GM21367 (cell line): ENCODE measurements around the gene LIMA1.
"Not testable (repeated sequence)": the region's sequence is repeated elsewhere in the genome, so short reads cannot be mapped to it uniquely, and the experiment has no call there.

Experiments
- ATAC-seq: cut with Tn5 transposase; IDR thresholded peaks from one replicate; pipeline ENCODE4 v1.9.1; 2021; ENCODE audit not compliant: unreplicated experiment

LIMA1 gene

DNA sequence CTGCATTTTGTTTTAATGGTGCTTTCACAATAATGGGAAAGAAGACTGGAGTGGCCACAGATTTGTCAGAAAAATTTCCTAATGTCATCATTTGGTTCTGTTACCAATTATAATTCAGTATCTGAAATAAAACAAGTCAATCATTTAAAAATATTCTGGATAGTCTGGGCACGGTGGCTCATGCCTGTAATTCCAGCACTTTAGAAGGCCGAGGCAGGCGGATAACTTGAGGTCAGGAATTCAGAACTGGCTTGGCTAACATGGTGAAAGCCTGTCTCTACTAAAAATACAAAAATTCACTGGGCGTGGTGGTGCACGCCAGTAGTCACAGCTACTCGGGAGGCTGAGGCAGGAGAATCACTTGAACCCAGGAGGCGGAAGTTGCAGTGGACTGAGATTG is 4.0 kb upstream of the LIMA1 start:
- ATAC-seq, result no peak

DNA sequence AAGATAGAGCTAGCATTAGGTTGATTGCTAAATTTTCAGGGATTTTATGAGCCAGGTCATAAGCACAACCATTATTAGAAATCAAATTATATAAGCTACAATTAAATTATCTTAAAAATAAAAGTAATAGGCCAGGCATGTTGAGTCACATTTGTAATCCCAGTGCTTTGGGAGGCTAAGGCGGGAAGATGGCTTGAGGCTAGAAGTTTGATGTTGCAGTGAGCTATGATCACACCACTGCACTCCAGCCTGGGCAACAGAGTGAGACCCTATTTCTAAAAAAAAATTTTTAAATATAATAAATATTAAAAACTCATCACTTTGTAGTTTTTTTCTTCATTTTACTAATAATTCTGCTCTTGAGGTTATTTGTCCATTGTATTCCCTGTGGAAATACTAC is 1.9 kb upstream of the LIMA1 start:
- ATAC-seq, result no peak

DNA sequence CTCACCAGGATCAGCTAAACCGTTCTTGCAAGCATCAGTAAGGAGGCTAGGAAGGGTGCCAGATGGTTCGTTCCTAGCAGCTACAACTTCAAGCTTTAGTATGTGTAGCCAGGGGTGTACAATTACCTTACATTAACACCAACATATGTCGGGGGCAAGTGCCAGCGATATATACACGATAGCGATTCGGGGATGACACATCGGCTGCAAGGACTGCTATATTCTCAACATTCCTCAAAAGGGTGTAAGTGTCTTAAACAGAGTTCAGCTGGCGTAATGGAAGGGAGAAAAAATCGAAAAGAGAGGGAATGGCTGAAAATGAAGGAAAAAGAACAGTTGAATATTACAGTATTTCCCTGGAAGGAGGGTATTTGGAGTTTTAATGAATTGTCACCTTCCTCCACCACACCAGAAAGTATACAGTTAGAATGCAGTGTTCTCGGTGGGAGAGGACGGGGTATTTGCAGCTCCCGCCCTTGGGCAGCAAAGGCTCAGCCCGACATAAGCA is 545 bp downstream of the LIMA1 start:
- no peak for ATAC-seq

DNA sequence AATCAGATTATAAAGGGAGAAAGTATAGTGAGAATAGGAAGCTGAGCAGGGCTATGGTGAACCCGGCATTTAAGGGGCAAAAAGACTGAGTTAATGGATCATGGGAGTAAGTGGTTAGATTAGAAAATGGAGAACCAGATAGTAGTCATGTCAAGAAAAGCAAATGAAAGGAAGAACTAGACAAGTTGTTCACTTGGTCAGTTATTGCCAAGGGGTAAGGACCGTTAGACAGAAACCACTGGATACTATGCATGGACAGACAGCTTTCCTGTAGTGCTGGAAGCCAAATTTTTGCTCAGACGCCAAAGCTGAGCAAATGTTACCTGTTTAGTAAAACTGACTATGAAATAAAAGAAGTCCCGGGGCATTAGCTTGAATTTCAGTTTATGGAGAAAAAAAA is 3.8 kb downstream of the LIMA1 start:
- no peak for ATAC-seq

DNA sequence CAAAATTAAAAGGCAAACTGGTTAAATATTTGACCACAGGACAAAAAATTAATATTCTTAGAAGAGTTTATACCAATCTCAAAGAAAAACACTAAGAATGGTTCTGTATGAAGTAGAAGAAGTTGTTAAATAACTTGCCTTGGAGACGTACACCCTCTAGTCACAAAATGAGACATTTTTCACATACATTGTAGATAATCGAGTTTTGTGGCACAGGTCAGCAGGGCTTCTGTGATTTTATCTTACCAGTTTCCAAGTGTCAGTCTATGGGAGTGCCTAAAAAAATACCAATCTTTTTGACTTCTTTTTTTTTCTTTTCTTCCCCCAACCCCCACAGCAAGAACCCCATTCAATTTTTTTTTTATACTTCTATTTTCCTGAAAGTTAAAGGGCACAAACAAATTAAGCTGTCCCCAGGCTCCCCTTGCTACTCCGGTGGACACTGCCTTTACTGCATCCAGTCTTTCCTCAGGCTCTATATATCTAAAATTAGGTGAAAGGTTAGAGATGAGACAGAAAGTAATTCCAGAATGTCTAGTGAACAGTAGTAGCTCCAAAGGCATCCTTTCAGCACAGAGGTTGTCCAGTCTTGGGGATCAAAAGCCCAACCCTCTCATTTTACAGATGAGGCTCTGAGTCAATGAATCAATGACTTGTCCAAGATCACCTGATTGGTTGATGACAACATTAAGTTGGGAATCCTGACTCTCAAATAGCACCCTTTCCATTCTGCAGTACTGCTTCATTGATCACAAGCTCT is 6.2 kb downstream of the LIMA1 start:
- no peak for ATAC-seq

DNA sequence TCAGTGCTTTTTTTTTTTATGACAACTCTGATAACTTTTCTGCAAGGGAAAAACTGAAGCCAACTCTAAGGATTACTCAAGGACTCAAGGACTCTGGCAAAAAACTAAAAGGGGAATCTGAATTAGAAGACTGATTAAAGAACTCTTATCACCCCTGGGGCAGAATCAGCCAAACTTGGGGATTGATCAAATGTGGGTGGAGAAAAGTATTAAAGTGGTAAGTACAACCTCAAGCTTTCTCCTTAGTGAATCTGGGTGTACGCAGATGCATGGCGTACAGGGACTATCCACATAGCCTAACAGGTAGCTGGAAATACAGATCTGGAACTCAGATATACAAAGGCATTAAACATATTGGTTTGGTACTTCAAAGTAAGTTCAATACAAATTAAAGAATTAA is 7.3 kb downstream of the LIMA1 start:
- no peak for ATAC-seq

DNA sequence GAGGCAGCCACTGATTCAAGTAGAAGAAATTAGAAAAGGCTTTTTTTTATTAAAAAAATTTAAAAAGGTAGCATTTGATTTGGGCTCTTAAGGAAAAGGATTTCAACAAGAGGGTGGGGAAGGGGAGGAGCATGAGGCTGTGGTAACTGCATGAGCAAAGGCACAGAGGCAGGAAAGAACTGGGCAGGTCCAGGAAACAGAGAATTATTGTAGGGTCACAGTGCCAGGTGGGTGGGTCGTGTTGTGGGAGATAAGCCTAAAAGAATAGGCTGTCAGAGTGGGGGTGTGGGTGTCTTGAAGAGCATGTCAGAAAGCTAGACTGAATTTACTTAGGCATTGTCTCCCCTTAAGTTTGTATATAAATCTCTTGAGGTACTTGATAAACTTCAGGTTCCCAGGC is 7.8 kb downstream of the LIMA1 start:
- no peak for ATAC-seq

DNA sequence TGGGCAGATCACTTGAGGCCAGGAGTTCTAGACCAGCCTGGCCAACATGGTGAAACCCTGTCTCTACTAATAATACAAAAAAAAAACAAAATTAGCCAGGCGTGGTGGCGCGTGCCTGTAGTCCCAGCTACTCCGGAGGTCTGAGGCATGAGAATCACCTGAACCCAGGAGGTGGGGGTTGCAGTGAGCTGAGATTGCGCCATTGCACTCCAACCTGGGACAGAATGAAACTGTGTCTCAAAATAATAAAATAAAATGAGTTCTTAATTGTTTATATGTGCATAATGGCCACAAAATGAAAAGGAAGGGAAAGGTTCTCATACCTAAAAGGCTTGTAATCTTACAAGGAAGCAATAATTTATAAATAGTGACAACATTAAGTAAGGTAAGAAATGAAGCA is 8.2 kb downstream of the LIMA1 start:
- not testable (repeated sequence) for ATAC-seq

DNA sequence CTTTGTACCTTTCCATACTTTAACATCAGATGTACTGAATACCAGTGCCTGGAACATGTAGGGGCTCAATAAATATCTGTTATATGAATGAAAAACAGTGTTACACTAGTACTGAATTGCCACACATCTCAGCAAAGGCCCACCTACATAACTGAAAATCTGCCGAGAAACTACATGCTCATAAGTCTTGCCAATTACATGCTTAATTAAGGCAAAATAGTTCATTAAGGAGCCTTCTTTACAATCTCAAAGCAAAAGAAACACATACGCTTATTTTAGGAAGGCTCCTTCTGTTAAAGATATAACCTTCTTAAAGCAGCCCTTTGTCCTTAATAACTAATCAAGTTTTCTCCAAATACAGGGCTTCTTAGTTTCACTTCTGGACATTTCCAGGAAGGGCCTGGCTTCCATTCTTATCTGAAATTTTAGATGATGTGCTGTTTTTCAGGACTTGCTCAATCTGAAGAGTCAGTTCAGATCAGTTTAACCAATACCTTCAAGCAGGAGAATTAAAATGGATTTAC is 11.5 kb downstream of the LIMA1 start:
- no peak for ATAC-seq

DNA sequence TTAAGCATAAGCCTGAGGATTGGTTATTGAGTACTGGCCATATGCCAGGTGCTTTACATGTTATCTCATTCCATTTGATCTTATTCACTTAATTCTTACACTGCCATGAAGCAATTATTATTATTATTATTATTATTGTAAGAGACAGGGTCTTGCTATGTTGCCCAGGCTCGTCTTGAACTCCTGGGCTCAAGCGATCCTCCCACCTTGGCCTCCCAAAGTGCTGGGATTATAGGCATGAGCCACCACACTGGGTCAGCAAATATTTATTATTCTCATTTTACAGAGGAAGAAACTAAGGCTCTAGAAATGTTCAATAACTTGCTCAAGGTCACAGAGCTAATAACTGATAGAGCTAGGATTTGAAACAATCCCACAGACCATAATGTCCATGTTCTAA is 14.8 kb downstream of the LIMA1 start:
- ATAC-seq, result no peak

DNA sequence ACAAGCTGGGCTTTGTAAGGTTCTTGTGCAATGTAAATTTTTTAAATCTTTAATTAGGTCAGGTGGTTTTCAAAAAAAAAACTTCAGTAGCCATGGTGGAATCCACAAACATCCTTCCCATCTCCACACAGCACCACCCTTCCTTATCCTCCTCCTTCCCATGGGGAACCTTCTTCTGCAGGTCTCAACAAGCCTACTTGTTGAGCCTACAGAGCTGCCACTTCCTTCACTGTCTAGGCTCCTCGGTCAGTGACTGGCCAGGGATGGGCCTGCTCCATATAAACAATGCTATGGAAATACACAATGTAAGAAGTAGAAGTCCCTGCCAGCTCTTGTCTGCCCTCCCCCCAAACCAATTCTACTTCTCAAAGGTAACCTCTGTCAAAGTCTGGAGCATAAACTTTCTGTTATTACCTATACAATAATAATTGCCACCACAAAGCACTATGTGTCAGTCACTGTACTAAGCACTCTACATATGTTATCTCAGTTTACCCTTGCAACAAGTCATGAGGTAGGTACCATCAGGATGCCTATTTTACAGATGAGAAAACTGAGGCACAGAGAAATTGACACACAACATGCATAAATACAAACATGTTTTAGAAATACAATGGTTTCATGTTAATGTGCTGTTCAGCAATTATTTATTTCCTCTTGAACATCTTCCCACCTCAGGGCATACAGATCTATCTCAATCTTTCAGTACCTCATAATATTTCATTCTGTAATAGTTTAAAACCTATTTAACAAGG is 17.4 kb downstream of the LIMA1 start:
- ATAC-seq, result no peak

DNA sequence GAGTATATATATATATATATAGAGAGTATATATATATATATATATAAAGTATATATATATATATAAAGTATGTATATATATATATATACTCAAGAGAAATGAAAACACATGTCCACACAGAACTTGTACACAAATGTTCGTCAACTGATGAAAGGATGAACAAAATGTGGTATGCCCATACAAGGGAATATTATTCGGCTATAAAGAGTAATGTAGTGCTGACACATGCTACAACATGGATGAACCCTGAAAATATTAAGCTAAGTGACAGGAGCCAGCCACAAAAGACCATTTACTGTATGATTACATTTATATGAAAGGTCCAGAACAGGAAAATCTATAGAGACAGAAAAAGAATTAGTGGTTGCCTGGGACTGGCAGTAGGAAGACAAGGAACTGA is 19.5 kb downstream of the LIMA1 start:
- ATAC-seq, result no peak

DNA sequence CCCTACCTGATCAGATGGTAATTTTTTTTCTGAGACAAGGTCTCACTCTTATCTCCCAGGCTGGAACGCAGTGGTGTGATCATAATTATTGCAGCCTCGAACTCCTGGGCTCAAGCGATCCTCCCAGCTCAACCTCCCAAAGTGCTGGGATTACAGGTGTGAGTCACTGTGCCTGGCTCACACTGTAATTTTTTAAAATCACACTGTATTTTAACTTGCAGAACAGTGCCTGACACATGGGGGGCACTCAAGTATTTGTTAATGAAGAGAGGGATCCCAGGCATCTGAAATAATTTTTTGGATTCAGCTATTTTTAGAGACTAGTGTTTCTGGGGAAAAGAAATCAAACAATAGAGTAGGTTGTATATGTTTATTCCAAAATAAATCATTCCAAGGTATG is 21.7 kb downstream of the LIMA1 start:
- no peak for ATAC-seq

DNA sequence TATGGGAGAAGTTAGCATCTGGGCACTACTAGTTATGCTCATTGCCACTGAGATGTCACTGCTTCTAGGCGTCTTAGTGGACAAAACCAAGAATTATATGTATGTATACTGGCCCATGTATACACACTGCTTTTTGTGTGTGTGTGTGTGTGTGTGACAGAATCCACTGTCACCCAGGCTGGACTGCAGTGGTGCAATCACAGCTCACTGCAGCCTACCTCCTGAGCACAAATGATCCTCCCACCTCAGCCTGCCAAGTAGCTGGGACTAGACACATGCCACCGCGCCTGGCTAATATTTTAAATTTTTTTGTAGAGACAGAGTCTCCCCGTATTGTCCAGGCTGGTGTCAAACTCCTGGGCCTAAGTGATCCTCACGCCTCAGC is 25.2 kb downstream of the LIMA1 start:
- ATAC-seq, result no peak

DNA sequence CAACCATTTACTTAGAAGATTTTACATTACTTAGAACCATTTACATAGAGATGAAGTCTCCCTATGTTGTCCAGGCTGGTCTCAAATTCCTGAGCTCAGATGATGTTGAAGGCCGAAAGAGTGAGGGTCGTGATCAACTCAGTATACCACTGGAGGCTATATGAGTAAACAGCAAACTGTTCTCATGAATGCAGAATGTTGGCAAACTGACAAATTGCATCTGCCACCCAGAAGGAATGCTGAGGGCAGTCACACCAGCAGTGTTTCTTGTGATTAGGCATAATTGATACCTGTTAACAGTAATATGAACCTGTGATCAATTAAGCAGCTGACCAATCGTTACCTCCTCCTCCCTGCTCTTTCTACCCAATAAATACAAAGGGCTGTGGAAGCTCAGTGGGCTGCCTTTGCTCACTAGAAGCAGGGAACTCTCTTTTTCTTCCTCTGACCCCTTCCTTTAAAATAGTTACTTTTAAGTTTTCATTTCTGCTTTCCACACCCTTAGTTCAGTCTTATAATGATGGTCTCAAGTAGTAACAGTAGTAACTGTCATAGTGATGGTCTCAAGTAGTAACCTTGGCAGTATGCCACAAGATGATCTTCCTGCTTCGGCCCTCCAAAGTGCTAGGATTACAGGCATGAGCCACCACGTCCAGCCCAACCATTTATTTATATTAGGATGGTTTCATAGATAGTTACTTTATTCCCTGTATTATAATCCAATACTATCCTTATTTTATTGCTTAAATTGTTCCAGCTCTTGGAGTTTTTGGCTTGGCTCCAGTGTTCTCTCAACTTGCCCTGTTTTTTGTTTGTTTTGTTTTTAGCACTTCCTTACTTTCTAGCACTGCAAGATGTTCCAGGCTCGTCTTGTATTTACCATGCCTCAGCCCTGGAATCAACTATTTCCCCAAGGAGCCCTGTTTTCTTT is 25.8 kb downstream of the LIMA1 start:
- no peak for ATAC-seq

DNA sequence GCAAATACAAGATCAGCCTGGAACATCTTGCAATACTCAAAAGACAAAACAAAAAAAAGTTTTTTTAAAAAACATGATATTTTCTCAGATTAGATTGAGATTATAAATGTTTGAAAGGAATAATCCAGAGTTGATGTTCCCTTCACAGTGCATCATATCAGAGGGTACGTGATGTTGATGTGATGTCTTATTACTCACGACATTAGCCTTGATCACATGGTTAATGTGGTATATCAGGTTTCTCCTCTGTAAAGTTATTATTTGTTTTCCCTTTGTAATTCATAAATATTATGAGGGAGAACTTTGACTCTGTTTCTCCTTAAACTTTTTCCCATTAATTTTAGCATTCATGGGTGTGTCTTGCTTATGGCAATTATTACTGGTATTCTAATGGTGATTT is 26.6 kb downstream of the LIMA1 start:
- no peak for ATAC-seq

DNA sequence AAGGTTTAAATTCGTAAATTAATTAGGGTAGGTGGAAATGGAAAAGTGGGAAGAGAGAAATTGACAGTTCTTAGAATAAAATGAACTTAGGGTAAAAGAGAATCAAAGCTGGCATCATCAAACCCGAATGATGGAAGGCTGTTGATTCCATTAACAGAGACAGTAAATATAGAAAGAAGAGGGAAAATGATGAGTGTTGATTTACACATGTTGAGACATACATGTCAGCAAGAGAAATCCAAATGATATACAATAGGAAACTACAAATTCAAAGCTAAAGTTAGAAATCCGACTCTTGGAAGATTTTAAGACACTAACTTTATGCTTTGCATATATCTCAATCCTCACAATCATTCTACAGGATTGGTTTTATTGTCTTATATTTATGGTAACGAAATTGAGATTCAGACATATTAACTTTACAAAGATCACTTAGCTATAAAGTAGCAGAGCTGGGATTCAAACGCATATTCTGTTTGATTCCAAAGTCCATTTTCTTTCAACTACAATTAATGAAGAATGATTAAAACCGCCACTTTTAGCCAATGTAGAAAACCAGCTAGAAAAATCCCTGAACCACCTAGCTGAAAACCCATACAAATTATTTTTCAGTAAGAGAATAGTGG is 30.2 kb downstream of the LIMA1 start:
- no peak for ATAC-seq

DNA sequence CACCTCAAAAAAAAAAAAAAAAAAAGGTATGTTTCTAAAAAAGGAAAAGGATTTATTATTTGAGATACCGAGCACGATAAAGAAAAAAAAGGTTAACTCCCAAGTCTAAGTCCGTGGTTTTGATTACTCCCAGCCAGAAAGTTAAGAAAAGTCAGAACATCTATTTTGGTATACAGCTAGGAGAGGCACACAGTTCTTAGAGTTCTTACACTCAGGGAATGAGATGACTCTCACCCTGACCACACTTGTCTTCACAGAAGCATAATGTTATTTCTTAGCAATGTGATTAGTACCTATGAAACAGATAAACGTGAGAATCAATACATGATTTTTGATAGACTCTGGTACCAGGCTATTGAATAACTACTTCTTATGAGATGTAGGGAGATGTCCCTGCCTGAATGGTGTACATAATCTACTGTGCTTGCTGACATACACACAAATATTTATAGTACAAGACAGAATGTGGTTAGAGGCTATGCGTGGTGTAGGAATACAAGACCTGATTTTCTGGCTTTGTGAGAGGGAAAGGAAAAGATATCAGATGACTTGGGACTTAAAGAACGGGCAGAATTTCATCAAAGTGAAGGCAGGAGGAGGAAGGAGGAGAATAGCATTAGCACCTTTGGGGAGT is 31.6 kb downstream of the LIMA1 start:
- no peak for ATAC-seq

DNA sequence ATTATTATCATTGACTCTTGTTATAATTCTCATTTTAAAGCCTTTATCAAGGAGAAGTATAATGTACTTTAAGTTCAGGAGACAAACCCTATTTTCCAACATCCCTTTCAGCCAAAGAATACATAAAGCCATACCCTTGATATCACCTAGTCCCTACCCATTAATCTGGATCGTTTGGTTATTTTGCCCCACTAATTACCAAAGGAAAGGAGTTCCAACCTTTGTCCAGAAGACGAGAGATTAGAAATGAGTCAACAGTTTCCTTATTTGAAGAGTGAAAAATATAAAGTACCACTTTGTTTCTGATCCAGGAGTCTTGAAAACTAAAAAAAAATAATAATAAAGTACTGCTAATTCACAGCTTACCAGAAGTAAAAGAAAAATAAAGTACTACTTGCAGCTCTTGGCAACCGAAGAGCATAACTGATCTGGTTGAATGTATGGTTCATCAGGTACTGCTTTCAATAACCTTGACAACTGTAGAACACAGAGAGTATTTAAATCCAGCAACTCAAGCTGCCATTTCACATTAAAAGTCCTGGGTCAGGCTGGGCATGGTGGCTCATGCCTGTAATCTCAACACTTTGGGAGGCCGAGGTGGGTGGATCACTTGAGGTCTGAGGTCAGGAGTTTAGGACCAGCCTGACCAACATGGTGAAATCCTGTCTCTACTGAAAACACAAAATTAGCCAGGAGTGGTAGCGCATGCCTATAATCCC is 33.7 kb downstream of the LIMA1 start:
- ATAC-seq, result no peak

DNA sequence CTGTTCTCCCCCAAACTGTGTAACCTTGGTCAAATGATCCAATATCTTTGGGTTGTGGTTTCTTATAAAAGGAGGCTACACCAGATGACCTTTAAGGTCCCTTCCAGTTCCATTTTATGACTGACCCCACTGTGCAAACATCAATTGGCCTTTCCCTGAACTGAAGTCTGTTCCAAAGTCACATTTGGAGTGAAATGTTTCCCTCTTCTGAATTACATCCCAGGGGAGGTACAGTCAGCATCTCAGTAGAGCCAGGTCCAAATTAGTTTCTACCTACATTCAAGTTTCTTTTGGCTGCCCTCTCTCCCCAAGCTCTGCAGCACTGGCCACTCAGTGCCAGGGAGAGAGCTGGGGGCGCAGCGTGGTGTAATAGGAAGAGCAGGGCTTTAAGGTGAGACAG is 34.4 kb downstream of the LIMA1 start:
- ATAC-seq, result no peak
